ENCODE results near the gene SEPHS2.
"Not testable (repeated sequence)": the region's sequence is repeated elsewhere in the genome, so short reads cannot be mapped to it uniquely, and the experiment has no call there.

SEPHS2 gene

GRCh38 chr16:30401768-30402425 lies 43.8 kb downstream of the SEPHS2 start:
- FAIRE-seq (no peak), DNase-seq (ENCODE audit: insufficient read length, low spot score) (no peak)
- no peak for TF ChIP-seq CTCF (IDR thresholded peaks at IDR 0.05; ENCODE audit: insufficient read depth, missing control alignments)

GRCh38 chr16:30399435-30400186 lies 46.1 kb downstream of the SEPHS2 start:
- no peak for FAIRE-seq
- no peak for DNase-seq (ENCODE audit: insufficient read length, low spot score)
- no peak for TF ChIP-seq CTCF (IDR thresholded peaks at IDR 0.05; ENCODE audit: insufficient read depth, missing control alignments)

GRCh38 chr16:30398661-30399434 lies 46.8 kb downstream of the SEPHS2 start:
- FAIRE-seq: no peak
- no peak for TF ChIP-seq CTCF (IDR thresholded peaks at IDR 0.05; ENCODE audit: insufficient read depth, missing control alignments)
- DNase-seq (ENCODE audit: insufficient read length, low spot score): no peak

DNA sequence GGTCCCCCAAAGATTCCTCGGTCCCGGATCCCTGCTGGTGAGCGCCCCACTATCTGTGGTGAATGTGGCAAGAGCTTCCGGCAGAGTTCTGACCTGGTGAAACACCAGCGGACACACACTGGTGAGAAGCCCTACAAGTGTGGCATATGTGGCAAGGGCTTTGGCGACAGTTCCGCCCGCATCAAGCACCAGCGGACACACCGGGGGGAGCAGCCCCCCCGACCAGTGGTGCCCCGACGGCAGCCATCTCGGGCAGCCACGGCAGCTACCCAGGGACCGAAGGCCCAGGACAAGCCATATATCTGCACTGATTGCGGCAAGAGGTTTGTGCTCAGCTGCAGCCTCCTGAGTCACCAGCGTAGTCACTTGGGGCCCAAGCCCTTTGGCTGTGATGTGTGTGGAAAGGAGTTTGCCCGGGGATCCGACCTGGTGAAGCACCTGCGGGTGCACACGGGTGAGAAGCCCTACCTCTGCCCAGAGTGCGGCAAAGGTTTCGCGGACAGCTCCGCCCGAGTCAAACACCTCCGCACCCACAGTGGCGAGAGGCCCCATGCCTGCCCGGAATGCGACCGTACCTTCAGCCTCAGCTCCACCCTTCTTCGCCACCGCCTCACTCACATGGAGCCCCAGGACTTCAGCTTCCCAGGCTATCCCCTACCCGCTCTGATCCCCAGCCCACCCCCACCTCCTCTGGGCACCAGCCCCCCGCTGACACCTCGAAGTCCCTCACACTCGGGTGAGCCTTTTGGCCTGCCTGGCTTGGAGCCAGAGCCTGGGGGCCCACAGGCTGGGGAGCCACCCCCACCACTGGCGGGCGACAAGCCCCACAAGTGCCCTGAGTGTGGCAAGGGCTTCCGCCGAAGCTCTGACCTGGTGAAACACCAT lies 47.7 kb downstream of the SEPHS2 start:
- DNase-seq (ENCODE audit: insufficient read length, low spot score): no peak
- no peak for FAIRE-seq
- no peak for TF ChIP-seq CTCF (IDR thresholded peaks at IDR 0.05; ENCODE audit: insufficient read depth, missing control alignments)

GRCh38 chr16:30397056-30397455 lies 48.6 kb downstream of the SEPHS2 start:
- no peak for DNase-seq (ENCODE audit: insufficient read length, low spot score)
- no peak for FAIRE-seq
- TF ChIP-seq CTCF (IDR thresholded peaks at IDR 0.05; ENCODE audit: insufficient read depth, missing control alignments): no peak

GRCh38 chr16:30396627-30397026 lies 49.0 kb downstream of the SEPHS2 start:
- FAIRE-seq; DNase-seq (ENCODE audit: insufficient read length, low spot score): not testable (repeated sequence)

Data from D721Med (cell line).